A549 treated with DMSO at 1 μM for 4 hours (cell line): ENCODE results near the gene ARPC5L. TPM values are rescaled to one million over a fixed set of nuclear protein-coding genes. Genes with fewer than 3 reads are reported as not detected.

Experiments
- total RNA-seq: library from RNA; stranded (reverse); fragments of 200-300 nt; extraction: Qiagen RNA extraction; gene quantifications from 5 replicates; pipeline ENCODE4 v1.2.3, GENCODE V29; 2022; ENCODE audit warnings: low read depth

Gene ARPC5L
- total RNA-seq: 61.1 to 81.9 TPM (median 68.6 TPM) in 5 replicates

DNA sequence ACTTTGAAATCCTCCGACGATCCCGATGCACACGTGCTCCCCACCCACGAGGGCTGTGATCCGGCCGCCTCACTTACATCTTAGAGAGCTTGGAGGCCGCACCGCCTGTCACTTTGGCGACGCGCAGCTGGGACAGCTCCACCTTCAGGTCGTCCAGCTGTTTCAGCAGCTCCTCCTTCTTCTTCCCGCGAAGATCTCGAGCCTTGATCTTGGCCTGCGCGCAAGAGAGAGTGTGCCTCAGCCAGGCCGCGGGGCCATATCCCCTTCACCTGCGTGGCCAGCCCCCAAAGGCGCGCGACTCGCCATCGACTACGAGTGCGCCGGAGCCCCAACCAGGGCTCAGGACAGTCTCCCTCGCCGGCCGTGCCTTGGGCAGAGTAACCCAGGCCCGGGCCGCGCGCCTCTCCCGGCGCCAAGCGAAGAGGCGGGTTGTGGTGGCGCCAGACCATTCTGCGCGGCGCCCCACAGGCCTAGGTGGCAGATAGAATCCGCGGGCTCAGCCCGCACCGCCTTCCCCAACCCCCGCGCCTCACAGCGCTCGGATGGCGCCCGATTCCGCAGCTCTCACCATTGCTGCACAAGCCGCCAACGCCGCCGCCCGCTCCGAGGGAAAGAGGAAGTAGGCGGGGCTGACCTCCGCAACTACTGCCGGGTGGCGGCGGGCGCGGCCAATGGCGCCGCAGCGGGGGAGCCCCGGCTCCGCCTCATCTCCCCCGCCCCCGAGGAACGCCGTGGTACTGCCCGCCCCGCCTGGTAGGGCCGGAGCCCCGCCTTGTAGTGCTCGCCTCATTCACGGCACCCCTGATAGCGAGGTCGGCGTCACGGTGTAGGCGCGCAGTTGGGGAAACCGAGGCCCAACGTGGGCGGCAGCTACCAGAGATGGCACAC, at the start of gene ARPC5L, which contains the start of gene RPL35:
Gene ARPC5L, plus strand, starts transcription at position 789 of the 888 bp plus-strand sequence. CDS start 7,161 bp downstream, outside the sequence.
Gene RPL35, minus strand, starts transcription at position 616 of the 888 bp plus-strand sequence. Its CDS starts 45 bp downstream, at position 571.

DNA sequence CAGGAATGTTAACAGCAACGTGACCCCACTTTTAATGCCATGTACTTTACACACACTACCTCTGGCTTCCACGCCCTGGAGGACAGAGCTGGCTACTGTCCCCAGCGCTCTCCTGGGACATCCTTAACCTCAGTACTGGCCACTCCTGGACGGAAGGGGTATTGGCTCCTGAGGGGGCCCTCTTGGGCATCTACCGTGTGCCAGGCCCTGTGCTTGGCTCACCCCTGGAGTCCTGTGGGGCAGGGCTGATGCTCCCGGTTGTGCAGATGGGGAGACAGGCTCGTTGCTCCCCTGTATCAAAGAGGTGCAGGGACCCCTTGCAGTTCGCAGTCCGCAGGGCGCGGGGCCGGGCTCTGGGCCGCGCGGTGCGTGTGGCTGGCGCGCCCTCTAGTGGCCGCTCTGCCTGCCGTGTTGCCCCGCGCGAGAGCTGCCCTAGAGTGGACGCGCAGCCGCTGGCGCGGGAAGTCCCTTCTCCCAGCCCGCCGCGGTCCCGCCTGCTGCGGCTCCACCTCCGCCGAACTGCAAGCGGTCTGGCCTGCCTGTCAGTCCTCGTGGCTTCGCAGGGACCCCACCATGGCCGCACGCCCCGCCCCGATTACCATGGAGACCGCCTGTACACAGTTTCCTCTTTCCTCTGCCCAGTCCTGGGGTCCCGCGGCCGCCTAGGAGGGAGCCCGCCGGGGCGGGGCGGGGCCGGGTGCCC, 8.9 kb upstream of the ARPC5L start, which contains the start of gene WDR38:
Gene WDR38, plus strand, starts transcription at position 632 of the 703 bp plus-strand sequence. CDS start 72 bp downstream, outside the sequence.

Other genes starting within 250 kb of the ARPC5L start
- 1.7 to 2.0 TPM (median 1.9 TPM) in 5 replicates for gene NR6A1, start 90.8 kb upstream of the ARPC5L start, total RNA-seq
- gene OLFML2A, start 85.0 kb upstream of the ARPC5L start, total RNA-seq: 17.4 to 26.2 TPM (median 23.6 TPM) in 5 replicates
- 0.07 to 0.15 TPM (median 0.09 TPM) in 3 of 5 replicates, not detected in the others for gene WDR38, start 8.7 kb upstream of the ARPC5L start, total RNA-seq
- 2,809 to 3,011 TPM (median 2,836 TPM) in 5 replicates for gene RPL35, start 173 bp upstream of the ARPC5L start, total RNA-seq
- gene GOLGA1, start 79.0 kb downstream of the ARPC5L start, total RNA-seq: 10.0 to 12.3 TPM (median 10.8 TPM) in 5 replicates